T-helper 2 cell (primary cell): ENCODE data around the gene STK32A.
A peak's percentile ranks its signal among the peaks of the same experiment; 100 is the strongest.

Experiments
- DNase-seq, 5 experiments: peaks; one replicate each; pipeline versions ENCODE4 v3.0.0 to v3.0.0-alpha.2; 2012 to 2022

Gene STK32A

DNA sequence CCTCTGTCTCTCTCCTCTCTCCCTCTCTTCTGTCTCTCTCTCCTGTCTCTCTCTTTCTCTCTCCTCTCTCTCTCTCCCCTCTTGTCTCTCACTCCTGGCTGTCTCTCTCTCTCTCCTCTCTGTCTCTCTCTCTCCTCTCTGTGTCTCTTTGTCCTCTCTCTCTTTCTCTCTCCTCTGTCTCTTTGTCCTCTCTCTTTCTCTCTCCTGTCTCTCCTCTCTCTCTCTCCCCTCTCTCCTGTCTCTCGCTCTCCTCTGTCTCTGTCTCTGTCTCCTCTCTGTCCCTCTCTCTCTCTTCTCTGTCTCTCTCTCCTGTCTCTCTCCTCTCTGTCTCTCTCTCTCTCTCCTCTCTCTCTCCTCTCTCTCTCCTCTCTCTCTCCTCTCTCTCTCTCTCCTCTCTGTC, 25.0 kb downstream of the STK32A start:
- DNase-seq: no peak

DNA sequence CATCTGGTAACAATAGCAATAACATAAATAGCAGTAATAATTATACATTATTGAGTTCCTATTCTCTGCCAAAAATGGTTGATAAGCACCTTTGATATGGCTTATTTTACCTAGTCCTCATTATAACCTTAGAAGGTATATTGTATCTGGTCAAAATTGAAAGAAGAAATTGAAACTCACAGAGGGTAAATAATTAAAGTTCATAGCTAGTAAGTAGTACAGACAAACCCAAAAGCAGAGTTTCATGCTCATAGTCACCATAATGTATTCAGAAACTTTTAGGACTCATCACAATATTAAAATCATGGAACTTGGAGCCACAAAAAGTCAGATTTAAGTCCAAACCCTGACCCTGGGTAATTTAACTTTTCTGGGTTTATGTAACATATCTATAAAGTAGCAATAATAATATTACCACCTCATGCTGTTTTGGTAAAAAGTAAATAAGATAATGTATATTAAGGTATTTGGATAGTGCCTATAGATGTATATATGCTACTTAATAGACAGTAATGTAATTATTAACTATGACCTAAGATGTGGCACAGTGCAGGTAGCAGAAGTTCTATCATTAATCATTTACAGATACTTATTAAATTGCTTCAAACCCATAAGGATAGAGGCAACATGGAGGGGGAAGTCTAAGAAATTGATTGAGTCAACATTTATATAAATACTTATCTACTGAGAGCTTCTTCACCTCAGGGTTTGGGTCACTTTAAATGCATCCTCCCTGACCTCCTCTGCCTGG, 32.4 kb downstream of the STK32A start:
- no peak for DNase-seq

DNA sequence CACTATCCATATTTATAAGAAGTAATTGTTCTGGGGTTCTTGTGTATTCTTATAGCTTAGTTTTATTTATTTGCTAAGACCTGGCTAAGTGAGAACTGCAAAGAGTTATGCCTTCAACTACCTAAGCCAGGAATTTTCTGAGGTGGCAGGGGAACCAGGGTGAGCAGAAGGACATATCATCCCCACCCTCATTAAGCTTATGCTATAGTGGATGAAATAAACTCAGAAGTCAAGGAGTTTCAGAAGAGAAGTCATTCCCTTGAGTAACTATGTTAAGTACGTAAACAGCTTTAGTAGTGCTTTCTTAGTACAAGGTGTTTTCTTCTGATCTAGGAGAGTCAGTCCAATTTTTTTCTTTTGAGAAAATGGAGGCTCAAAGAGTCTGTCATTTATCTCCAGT, 41.7 kb downstream of the STK32A start:
- DNase-seq: no peak

DNA sequence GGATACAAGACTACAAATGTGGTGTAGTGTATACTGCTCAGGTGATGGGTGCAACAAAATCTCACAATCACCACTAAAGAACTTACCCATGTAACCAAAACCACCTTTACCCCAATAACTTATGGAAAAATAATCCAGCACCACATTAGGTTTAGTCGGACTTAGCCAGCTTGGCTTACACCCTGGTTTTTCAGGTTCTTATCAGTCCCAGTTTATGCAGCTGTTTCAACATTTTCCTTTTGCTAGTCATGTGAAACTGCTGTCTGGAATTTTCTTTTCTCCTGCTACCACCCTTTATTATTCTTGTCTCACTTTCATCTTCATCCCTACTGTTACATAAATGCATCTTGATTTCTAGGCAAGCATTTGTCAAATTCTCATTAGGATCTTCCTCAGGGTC, 51.5 kb downstream of the STK32A start:
- no peak for DNase-seq

DNA sequence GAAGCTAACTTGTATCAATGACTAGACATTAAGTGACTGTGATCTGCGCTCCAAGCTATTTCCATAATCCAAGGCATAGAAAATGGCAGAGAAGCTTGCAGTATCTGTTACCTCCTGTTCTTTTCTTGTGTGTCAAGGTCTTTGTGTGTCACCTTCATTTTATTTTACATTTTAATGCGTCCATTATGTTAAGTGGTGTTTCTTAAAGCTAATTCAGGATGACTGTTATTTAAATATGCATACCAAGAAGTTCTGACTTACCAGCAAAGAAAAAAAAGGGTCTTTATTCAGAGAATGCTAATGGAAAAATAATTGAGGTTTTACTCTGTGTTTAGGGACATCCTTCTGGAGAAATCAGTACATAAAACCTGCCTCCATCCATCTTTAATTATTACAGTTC, 52.3 kb downstream of the STK32A start:
- DNase-seq: no peak

DNA sequence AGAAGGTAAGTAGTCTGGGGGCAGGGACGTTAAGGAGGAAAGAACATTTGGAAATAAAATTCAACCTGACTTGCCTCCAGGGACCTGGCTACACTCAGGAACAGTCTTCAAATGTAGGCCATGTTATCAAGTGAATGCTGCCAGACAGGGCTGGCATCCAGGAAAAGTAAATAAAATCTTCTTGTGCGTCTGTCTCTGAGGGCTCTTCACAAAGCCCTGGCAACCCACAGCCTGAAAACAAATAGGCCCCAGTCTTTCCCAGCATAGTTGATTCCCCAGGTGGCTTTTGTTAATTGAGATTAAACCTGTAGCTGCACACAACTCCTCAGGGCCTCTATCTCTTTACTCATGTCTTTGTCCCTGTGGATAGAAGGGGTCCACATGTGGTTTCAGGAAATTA, 55.4 kb downstream of the STK32A start:
- no peak for DNase-seq

DNA sequence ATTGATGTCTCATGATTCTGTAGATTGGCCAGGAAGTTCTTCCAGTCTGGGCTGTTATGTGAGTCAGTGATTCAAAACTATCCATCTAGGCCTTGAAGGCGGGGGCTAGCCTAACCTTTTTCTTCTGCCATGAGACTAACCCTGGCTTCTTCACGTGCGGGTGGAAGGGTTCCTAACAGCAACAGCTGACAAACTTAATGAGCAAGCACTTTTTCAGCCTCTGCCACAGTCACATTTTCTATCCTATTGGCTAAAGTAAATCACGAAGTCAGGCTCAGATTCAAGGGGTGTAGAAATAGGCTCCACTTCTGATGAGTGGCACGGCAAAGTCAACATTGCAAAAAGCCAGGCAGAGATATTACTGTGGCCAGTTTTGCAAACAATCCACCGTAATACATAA, 68.4 kb downstream of the STK32A start:
- no peak for DNase-seq

DNA sequence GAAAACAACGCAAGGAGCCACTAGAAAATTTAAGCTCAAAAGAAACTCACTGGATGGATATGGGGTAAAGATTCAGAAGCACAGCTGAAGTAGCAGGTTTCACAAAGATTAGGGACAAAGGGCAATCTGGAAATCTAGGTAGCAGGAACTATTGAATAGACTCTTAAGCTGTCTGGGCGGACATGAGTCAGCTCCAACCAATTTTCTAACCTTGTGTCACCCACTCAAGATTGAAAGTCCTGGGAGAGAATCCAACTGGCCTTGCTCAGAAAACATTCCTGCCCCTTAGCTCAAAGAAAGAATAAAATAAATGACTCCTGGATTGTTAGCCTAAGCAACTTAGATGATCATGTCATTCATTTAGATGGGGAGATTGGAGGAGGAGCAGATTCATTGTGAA, 69.2 kb downstream of the STK32A start:
- DNase-seq: no peak

DNA sequence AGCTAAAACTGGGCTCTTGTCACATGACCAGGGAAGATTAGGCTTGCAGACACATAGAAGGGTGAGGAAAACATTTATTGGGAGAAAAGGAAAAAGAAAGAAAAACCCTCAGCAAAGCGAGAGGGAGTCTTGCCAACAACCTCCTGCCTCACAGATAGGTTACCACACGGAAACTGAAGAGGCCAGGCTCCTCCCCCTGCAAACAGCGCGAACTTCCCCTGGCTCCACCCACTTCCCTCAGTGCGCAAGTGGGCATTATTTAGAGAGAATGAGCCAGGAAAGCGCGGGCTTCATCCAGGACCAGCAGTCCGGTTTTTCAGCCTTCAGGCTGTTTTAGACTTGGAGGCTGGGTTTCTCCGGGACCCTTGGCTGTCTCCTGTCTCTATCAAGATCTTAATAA, 70.3 kb downstream of the STK32A start:
- DNase-seq: no peak

DNA sequence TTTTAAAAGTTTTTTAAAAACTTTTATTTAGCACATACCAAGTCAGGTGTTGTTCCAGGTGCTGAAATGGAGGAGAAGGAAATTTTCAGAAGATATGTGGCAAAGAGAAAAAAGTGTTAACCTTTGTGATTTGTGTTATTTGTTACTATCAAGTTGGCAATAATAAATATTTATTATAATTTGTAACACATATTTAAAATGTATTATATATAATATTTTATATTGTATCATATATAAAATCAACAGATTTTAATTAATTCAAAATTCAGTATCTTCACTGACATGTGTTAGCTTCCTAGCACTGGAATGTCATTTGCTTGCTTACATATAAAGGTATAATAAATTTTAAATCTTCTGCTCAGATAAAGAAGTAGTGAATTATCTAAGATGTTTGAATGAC, 71.5 kb downstream of the STK32A start:
- DNase-seq: no peak

DNA sequence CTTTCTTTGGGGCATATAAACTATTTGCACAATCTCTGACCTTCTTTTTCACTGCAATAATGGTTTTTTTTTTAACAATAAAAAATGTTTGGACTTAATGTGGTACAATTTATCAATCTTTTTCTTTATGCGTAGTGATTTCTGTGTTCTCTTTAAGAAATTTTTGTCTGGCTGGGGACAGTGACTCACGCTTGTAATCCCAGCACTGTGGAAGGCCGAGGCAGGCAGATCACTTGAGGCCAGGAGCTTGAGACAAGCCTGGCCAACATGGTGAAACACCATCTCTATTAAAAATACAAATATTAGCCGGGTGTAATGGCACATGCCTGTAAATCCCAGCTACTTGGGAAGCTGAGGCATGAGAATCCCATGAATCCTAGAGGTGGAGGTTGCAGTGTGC, 72.3 kb downstream of the STK32A start:
- no peak for DNase-seq

DNA sequence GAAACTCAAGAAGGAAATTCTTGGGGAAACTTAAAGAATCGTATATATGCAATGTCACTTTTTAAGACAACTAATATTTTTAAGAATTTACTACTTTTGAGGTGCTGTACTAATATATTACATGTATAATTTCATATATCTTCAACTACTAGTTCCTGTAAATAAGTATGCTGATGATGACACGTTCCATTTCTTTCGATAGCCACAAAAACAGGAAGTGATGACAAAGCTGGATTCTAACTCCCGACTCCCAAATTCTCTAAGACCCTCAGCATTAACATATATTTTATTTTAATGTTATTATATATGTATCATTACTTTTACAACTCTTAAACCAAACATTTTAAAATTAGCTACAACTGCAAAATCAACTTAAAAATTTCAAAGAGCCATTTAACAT, 74.8 kb downstream of the STK32A start:
- no peak for DNase-seq

DNA sequence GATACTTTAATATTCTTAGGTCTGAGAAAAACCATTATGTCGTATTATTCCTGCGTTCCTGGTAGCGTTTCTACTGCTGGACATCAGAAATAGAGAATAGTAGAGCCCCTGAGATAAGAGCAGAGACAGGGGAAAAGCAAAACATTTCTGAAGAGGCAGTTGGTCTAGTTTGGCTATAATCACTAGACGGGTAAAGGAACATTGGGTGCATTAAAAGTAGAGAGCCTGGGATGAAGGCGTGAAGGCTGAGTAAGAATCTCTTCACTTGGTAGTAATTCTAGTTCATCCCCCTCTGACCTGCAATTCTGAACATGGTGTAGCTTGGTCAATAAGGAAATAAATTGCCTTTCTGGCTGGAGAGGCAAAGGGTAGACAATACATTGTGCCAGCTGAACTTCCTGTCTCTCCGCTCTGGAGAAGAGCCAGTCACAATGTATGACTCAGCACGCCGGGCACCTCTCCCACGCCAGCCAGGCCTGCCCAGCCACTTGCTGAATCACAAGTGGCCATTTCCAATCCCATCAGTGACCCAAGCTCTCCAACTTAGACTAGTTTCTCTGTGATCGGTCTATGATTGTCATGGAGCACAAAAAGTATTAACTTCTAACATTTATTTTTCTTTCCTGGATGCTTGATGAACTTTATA, 75.4 kb downstream of the STK32A start:
- DNase-seq: peak in 1 of 5 experiments; percentile 1

DNA sequence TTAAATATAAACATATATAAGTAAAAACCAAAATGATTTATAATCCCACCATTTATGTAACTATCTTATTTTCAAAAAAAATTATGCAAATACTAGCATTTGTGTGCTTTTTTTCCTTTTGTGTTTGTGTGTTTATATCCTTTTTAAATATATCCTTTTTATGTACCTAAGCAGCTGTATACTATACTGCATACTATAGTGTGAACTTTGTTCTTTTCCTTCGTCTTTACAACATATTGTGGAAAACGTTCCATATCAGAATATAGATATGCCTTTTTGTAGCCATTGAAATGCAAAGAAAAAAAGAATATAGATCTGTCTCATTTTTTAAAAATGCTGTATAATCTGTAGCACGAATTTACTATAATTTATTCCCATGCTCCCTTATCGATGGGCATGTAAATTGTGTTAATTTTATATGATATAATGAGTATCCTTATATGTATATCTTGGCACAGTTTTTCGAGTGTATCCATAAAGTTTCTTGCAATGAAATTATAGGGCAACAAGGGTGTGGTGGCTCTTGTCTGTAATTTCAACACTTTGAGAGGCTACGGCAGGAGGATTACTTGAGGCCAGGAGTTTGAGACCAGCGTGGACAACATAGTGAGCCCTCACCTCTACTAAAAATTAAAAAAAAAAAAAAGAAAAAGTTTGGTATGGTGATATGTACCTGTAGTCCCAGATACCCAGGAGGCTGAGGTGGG, 83.3 kb downstream of the STK32A start:
- DNase-seq: no peak

DNA sequence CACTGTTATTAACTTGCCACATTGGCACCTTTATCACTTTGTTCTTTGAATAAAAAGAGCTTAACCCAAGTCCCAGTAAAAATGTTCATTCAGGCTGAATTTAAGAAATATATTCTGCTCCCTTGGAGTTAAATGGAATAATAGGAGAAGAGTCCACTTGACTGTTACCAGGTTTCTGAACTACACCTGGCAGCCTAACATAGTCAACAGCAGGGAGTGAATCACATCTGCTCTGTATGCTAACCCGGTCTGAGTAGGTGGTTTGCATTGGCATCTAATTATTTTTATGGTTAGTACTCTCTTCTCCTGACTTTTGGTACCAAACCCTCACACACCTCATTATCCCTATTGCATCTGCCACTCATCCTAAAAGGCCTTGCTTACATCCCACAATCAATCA, 86.7 kb downstream of the STK32A start:
- DNase-seq: no peak

DNA sequence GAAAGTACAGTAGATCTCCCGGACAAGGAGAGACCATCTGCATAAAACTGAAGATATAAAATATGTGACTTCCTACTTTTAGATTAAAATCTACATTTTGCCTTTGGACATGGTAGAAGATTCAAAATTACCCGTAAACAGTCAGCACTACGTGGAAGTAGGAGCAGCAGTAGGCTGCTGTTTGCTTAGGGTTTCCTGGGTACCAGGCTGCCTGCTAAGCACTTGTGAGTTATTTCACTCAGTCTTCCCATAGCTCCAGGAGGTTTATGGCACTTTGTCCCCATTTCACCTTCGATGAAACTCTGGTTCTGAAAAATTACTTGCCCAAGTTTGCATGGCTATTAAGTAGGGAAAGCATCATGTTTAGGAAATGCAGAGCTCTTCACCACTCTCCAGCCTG, 92.6 kb downstream of the STK32A start:
- DNase-seq: no peak

DNA sequence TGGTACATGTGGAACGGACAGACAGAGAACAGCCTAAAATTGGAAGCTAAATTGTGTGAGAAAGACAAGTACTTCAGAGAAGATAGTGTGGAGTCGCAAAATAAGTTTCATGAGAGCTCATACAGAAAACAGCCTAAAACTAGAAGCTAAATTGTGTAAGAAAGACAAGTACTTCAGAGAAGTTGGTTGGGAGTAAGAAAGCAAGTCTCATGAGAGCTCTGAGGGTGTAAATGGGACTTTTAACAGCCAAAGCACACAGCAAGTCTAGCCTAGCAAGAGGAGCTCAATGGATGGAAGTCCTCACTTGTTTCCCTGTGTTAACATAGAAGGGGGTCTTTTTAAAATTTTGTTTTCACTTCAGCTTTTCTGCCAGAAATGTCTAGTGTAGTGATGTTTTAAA, 93.1 kb downstream of the STK32A start:
- no peak for DNase-seq

DNA sequence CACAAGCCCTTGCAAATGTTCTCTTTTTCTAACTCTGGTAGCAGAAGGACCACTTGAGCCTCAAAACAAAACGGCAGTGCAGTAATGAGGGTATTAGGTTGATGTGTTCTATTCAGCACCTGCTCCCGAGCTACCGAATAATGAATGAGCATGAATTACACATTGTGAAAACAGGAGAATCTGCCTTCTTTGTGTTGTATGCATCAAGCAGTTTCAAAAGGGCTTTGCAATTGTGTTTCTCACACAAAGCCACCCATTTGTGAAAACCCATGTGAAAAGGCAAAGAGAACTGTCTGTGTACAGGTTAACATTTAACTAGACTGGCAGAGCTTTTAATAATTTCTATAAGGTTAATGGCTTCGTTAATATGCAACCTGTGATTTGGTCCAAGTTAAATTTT, 97.8 kb downstream of the STK32A start:
- no peak for DNase-seq

DNA sequence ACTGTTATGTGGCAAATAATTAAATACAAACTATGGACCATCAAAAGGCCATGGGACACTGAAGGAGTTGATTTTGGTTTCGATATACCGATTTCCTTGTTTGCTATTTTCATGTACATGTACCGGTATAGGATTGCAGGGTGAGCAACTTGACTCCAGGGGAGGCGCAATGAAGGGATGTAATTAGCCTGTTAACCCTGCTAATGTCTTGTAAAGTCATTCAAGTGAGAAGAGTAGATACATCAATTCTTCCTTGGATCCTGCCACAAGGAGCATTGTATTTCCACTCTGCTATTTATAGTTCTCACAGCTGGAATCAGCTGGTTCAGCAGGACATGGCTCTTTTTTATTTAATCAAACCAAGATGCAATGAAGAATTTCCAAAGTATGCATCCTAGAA, 102.0 kb downstream of the STK32A start:
- no peak for DNase-seq

DNA sequence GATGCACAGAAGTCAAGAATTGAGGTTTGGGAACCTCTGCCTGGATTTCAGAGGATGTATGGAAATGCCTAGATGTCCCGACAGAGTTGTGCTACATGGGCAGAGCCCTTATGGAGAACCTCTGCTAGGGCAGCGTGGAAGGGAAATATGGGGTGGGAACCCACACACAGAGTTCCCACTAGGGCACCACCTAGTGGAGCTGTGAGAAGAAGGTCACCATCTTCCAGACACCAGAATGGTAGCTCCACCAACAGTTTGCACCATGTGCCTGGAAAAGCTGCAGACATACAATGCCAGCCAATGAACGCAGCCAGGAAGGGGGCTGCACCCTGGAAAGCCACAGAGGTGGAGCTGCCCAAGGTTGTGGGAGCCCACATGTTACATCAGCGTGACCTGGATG, 104.5 kb downstream of the STK32A start:
- no peak for DNase-seq

DNA sequence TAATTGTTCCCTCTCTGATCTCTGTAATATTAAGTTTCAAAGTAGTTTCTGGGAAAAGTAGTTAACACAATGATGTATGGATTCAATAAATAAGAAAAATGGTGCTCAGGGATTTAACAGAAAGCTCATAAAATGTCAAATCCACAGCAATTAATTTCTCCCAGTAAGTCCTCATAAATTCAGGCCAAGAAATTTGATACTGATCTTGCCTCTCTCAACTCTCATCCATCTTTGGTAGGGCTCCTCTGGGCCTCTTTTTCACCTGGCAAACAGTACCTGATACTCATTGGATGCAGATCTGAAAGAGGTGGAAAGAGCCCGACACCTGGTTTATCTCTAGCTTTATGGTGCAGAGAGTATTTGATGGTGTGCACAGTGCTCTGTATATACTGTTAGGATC, 106.1 kb downstream of the STK32A start:
- no peak for DNase-seq

DNA sequence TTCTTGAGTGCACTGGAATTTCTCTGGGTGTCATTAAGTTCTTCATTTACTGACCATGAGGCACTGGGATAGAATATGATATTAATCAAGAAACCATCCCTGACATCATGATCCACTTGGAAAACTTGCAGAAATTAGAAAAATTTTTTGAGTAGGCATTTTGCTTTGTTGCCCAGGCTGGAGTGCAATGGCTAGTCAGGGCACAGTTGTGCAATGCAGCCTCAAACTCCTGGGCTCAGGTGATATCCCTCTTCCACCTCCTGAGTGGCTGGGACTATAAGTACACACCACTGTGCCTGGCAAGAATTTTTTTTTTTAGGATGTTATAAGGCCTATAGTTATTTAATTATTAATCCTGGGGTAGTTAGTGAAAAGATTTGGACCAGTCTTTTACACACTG, 106.5 kb downstream of the STK32A start:
- DNase-seq: no peak

DNA sequence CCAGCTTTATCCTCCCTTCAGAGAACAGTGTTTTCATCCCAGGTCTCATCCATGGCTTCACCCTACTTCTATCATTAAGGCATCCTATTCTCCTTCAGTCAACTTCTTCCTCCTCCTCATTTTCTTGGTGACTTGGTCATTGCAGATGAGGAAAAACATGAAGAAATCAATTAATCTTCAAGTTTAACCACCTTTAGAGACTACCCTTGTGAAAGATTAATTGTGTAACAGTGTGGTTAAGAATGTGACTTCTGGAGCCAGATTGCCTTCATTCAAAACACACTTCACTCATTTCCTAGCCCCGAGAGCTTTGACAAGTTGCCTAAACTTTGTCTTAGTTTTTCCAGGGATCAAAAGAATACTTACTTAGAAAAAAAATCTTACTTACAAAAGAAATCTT, 110.0 kb downstream of the STK32A start:
- DNase-seq: no peak

DNA sequence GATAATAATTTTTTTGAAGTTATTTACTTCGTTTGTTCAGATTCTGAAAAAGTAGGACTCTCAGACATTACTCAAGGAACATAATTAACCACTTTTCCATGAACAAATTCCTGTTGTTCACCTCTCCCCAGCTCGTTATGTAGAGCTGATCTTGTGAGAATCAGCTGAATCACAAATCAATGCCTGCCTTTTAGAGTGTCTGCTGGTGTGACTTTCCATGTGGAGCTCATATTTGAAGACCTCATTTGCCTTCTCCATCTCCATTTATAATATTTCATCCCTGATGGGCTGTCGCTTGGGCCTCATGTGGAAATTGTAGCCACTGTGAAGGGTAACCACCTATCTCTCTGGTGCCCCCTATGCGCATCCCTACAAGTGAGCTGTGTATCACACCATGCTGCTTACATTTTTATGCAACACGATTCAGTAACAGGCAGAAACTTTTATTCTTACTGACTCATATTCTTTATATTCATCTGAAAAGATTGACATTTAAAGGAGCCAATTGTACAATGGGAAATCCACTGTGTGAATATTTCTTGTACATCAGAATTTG, 111.3 kb downstream of the STK32A start:
- no peak for DNase-seq
